Cortex of kidney (tissue), 1 donor: ENCODE results near the gene PRKCD.
"Not testable (repeated sequence)": the region's sequence is repeated elsewhere in the genome, so short reads cannot be mapped to it uniquely, and the experiment has no call there.

Experiments
- DNase-seq: peaks from one replicate; lab custom pipeline; 2025; lab: John Stamatoyannopoulos, UW

PRKCD gene

GRCh38 chr3:53139906-53140846, 20.8 kb upstream of the PRKCD start:
- no peak for DNase-seq

DNA sequence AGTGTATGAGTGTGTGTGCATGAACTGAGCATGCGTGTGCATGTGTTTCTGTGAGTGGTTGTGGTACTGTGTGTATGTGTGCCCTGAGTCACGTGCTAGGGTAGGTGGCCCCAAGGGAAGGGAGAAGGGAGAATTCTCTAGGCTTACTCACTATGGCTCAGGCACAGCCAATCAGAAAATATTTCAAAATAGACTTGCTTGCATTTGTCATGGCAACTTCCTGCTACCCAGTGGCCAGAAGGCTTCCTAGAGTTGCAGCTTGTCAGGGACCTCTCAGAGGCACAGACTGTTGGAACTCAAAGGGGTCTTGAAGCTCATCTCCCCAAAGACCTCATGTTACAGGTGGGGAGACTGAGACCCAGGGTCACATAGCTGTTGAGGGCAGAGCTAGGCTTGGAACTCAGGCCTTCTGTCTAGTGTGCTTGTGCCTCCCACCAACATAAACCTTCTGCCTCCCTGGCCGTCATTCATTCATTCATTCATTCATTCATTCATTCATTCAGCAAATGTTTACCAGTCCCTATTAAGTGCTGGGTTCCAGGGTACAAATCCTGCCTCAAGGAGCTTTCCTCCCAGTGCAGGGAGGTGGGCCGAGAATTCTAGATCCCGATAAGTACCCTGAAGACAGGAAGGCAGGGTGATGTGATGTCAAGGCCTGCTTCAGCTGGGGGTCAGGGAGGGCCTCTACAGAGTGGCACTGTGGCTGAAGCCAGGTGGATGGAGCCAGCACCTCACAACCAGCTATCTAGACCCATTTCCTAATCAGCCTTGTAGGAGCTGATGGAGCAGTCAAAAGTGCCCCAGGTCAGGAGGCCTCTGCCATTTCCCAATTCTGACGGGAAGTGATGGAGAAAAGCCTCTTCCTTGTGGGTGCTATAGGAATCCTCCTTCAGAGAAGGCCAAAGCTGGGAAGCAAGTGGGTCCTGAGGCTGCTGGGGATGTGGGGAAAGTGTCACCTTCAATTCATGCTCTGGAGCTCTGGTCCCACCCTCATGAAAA, 19.9 kb upstream of the PRKCD start:
- no peak for DNase-seq

DNA sequence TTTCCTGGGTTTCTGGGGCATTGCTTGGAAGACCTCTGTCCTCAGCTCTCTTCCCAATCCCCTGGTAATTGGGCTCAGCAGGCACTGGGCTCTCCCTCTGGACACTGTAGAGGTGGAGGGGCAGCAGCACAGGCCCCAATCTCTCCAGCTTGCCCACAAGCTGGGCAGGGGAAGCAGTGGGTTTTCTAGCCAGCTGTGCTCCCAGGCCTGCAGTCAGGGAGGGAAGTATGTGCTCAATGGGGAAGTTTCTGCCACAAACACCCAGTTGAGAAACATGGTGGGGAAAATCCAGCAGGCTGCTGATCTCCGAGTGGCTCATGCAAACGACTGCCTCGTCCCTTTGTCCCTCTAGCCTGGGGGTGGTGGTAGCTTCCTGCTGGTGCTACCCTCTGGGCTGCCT, 18.0 kb upstream of the PRKCD start:
- no peak for DNase-seq

DNA sequence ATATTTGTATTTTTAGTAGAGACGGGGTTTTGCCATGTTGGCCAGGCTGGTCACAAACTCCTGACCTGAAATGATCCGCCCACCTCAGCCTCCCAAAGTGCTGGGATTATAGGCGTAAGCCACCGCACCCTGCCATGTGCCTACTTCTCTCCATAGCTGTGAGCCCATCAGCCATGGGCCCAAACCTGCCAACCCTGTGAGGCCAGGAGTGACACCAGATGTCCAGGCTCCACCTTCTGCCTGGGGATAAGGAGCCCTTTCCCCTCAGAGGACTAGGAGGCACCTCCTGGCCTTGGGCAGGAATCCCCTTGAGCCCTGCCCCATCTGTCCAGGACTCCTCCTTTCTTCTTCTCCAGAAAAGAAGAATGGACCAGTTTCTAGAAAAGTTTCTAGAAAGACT, 16.6 kb upstream of the PRKCD start:
- DNase-seq: no peak

- no peak for DNase-seq
Measured at GRCh38 chr3:53144862-53145712, 15.9 kb upstream of the PRKCD start.

DNA sequence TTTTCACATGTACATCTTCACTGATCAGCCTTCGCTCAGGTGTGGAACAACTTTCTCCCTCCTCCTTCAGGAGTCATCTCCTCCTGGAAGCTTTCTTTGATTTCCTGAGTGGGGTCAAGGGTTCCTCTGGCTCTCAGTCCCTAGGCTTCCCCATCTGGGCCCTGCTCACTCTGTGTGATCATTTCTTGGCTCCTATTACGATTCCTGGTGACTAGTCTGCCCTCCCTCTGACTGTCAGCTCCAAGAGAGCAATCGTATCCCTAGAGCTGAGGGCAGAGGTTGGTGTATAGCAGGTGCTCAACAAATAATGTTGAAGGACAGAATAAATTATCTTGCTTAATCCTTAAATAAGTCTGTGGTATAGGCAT, 15.3 kb upstream of the PRKCD start:
- no peak for DNase-seq

DNA sequence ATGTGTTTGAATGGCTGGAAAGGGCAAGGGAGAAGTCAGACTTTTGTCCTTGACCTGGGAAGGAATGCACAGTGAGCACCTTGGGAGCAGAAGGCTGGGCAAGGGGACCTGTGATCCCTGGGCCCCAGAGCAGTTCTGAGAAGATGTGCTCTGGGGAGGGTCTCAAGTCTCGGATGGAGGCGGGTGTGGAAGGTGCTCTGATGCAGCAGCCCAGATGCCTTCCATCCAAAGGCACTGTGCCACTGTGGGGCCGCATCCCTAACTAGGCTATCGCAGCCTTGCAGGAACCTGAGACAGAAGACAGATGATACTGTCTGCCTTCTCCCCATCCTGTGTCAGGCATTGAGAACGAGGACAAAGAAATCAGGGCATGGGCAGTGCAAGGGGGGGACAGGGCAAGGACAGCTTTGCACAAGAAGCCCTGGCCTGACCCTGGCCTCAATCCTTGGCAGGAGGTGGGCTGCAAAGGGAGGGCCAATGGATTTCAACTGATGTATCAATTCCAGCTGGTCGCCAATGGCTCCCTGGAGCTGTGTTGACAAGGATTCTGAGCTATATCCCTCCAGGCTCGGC, 14.6 kb upstream of the PRKCD start:
- no peak for DNase-seq

DNA sequence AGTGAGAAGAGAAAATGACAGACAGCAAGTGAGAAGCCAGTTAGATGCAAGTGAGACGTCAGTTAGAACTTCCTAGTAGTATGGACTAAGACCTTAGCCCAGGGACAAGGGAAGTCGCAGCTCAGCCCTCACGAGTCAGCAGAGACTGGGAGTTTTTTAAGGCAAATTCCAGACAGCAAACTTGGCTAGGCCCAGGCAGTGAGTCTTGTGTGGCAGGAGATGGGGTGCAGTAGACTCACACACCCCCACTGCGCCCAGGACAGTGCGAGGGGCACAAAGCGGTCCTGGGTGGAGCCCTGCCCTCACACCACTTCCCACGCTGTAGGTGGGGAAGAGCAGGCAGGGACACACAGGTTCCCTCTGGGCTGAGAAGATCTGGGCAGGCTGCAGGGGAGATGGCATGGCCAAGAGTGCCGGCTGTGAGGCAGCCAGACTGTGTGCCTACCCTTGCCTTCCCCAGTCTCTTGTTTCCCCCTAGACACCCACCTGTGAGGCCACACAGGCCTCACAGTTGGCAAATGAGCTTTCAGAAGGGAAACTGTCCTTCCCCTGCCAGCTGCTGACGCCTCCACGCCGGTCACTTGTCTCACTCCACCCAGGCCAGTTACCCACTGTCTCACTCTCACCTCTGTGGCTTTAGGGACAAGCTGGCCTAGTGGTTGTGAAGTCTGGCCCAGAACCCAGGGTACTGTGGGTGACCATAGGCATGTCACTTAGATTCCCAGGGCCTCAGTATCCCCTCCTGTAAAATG, 13.7 kb upstream of the PRKCD start:
- DNase-seq: no peak

- DNase-seq: no peak
Measured at GRCh38 chr3:53147903-53148400, 13.1 kb upstream of the PRKCD start.

GRCh38 chr3:53149006-53149690, 11.9 kb upstream of the PRKCD start:
- no peak for DNase-seq

DNA sequence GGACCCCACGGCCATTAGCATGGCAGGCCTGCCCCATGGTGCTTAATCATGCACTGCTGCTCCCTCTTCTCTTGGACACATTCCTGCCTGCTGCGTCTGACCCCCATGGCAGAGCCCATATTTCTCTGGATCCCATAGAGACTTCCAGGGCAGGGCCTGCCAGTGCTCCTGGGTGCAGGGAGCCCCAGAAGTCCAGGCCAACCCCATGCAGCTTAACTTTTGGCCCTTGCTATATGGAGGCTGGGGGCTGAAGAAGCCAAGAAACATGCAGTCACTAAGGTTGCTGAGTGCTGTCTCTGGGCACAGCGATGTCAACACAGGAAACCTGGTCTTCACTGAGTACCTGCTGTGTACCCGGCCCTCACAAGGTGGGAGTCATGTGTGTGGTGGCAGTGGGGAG, 11.3 kb upstream of the PRKCD start:
- no peak for DNase-seq

GRCh38 chr3:53150247-53151085, 10.5 kb upstream of the PRKCD start:
- DNase-seq: no peak

DNA sequence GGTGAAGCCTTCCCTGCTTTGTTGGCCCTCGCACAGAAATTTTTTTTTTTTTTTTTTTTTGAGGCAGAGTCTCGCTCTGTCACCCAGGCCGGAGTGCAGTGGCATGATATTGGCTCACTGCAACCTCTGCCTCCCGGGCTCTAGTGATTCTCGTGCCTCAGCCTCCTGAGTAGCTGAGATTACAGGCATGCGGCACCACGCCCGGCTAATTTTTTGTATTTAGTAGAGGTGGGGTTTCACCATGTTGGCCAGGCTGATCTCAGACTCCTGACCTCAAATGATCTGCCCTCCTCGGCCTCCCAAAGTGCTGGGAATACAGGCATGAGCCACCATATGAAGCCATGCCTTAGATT, 9.9 kb upstream of the PRKCD start:
- not testable (repeated sequence) for DNase-seq

DNA sequence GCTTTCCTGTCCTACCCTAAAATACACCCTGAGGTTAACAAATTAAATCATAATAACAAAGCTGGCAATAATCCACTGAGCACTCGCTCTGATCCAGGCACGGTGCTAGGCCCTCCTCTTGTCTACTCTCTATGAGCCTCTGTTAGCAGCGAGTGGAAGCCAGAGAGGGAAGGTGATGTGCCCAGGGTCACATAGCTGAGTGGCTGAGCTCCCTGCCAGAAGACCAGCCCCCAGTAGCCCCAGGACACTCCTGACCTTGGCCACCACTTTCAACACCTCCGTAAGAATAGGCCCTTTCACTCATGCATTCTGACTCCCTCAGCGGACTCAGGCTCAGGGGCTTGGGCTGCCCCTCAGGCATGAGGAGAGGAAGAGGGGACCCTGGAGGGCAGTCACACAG, 9.5 kb upstream of the PRKCD start:
- no peak for DNase-seq

DNA sequence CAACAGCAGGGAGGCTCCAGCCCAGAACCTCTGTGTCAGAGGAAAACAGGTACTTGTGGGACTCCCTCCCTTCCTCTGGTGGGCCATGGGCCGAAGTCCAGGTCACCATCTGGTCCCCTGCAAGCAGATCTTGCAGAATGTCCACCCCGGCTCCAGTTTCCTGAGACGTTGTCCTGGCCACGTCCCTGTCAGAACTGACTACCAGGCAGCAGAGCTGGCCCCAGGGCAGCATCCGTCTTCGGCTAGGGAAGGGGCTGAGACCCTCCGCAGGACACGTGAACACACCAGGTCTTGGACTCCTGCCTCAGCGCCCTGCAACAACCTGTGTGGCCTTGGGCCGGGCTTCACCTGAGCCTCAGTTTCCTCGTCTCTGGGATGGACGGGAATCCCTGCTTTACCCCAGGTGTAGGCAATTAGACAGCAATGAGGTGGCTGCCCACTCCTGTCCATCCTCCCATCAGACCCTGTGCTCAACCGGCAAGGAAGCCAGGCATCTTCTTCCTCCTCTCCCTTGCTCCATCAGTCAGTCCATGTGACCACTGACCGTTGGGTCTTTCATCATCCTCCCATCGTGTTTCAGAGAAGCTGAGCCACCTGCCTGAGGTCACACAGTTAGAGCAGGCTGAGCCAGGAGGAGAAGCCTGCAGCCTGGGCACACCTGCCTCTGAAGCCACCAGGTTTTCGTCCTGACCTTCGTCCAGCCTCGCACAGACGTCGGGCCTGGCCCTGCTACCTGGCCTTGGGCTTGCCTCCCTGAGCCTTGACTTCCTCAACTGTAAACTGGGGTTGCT, 8.9 kb upstream of the PRKCD start:
- no peak for DNase-seq

GRCh38 chr3:53153264-53153823, 7.7 kb upstream of the PRKCD start:
- DNase-seq: no peak

DNA sequence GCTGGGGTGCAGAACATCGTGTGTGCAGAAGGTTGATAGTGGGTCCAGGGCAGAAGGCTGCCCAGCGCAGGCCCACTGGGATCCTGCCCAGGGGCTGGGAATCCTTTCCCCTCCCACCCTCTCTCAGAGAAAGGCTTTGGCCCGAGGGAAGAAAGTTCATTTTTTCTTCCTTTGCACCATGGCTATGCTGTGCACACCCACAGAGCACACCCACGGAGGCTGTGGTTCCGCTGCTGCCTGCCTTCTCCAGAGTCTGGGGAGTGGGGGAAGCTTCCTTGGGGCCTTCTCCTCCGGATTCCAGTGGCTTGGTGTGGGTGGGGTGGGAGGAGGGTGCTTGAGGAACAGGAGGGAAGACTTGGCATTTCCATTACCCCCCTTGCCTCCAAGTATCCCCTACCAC, 7.0 kb upstream of the PRKCD start:
- no peak for DNase-seq

GRCh38 chr3:53154881-53155285, 6.1 kb upstream of the PRKCD start:
- DNase-seq: no peak
